HepG2 (cell line): ENCODE measurements around the gene SIGLEC6. TPM values are rescaled to one million over a fixed set of nuclear protein-coding genes. Genes with fewer than 3 reads are reported as not detected.

Experiments used
- FOXA3 ChIP-seq: IDR thresholded peaks from 2 replicates; pipeline ENCODE4 v1.6.1; 2016; ENCODE audit warnings: missing genetic modification reagents, missing compliant biosample characterization
- MAFK ChIP-seq, 2 experiments: IDR thresholded peaks in 1 of 2; conservative IDR thresholded peaks in 1 of 2; 2 replicates each; pipeline ENCODE4 v1.6.1; 2011; ENCODE audit warnings: improper control_type of control experiment in 2 of 2, low read length in 2 of 2
- NFE2L2 ChIP-seq: fragments of 150-350 bp; IDR thresholded peaks from 2 replicates; pipeline ENCODE4 v1.6.1; 2014; ENCODE audit warnings: low read length
- PCBP2 ChIP-seq: fragments of 200-400 bp; formaldehyde crosslinking; optimal IDR thresholded peaks from 2 replicates; pipeline ENCODE3; 2018; ENCODE audit warnings: low read length, low read depth; ENCODE audit not compliant: poor library complexity, severe bottlenecking
- PRDM4 ChIP-seq: sonication (generic); formaldehyde crosslinking; IDR thresholded peaks from 2 replicates; pipeline ENCODE4 v1.9.0; 2021; ENCODE audit warnings: missing genetic modification reagents, borderline replicate concordance
- ZBTB20 ChIP-seq: sonication (generic); formaldehyde crosslinking; IDR thresholded peaks from 2 replicates; pipeline ENCODE4 v1.8.1; 2023; ENCODE audit warnings: missing genetic modification reagents, low read depth, mild to moderate bottlenecking, borderline replicate concordance
- ZNF446 ChIP-seq: sonication (generic); formaldehyde crosslinking; IDR thresholded peaks from 2 replicates; pipeline ENCODE4 v1.5.0; 2020; ENCODE audit warnings: mild to moderate bottlenecking, missing genetic modification reagents
- polyA plus RNA-seq, 8 experiments: library from polyadenylated mRNA; depleted of rRNA in 3 of 8; stranded (reverse) in 7 of 8; unstranded in 1 of 8; fragments of >200 nt; fragmentation: Illumina TruSeq in 4 of 8; extraction: Trizol in 4 of 8; gene quantifications; 2 replicates each; pipeline versions ENCODE4 v1.2.1 to v1.2.3, GENCODE V29; 2011 to 2016; ENCODE audit warnings: low read depth in 4 of 8, missing spikeins in 1 of 8, mixed read lengths in 1 of 8; ENCODE audit not compliant: insufficient read depth in 1 of 8
- total RNA-seq, 5 experiments: library from RNA; depleted of rRNA; stranded (reverse); fragments of >200 nt; fragmentation: Illumina TruSeq; extraction: Trizol; gene quantifications; 2 replicates each; pipeline ENCODE4 v1.2.3, GENCODE V29; 2016; ENCODE audit warnings: low read depth in 1 of 5
- TF ChIP-seq, protein P1 (sequence below): sonication (generic); formaldehyde crosslinking; IDR thresholded peaks from 2 replicates; pipeline ENCODE4 v1.5.0; 2020; ENCODE audit warnings: mild to moderate bottlenecking, missing genetic modification reagents, borderline replicate concordance
- TF ChIP-seq, protein P2 (sequence below): sonication (generic); formaldehyde crosslinking; IDR thresholded peaks from 2 replicates; pipeline ENCODE4 v1.9.0; 2021; ENCODE audit warnings: mild to moderate bottlenecking, missing genetic modification reagents

SIGLEC6 gene
- total and polyA plus RNA-seq, 2 of the 13 experiments (the other 11 are each of a cell fraction or from before 2014, with no cell fraction given): not detected

DNA sequence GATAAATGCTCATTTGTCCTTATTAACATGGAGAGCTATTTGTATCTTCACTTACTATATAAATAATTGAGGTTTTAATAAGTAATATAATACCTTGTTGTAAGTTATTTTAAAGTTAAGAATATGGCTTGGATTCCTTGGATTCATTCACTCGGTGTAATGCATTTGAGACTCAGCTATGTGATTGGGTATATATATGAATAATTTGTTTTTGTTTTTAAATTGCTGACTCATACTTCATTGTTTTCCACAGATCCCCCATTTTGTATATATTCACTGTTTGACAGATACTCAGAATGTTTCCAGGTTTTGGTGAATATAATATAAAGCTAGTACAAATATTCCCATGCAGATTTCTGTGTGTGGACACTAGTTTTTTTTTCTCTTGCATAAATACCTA lies 59.9 kb downstream of the SIGLEC6 start (continued):
- TF ChIP-seq PRDM4 (CRISPR knock-in tag) (no peak), NFE2L2 (peak; percentile 48; the same call in 1 of the 2 replicates), PCBP2 (no peak), ZNF446 (no peak), FOXA3 (CRISPR knock-in tag) (no peak), MAFK (conservative IDR thresholded peaks at IDR 0.05 in 1 of 2, IDR thresholded peaks at IDR 0.05 in 1 of 2; ENCODE audit: low read length in 2 of 2) (peak; percentile 56 to 79), ZBTB20 (CRISPR knock-in tag) (no peak)
- TF ChIP-seq, protein P1, sequence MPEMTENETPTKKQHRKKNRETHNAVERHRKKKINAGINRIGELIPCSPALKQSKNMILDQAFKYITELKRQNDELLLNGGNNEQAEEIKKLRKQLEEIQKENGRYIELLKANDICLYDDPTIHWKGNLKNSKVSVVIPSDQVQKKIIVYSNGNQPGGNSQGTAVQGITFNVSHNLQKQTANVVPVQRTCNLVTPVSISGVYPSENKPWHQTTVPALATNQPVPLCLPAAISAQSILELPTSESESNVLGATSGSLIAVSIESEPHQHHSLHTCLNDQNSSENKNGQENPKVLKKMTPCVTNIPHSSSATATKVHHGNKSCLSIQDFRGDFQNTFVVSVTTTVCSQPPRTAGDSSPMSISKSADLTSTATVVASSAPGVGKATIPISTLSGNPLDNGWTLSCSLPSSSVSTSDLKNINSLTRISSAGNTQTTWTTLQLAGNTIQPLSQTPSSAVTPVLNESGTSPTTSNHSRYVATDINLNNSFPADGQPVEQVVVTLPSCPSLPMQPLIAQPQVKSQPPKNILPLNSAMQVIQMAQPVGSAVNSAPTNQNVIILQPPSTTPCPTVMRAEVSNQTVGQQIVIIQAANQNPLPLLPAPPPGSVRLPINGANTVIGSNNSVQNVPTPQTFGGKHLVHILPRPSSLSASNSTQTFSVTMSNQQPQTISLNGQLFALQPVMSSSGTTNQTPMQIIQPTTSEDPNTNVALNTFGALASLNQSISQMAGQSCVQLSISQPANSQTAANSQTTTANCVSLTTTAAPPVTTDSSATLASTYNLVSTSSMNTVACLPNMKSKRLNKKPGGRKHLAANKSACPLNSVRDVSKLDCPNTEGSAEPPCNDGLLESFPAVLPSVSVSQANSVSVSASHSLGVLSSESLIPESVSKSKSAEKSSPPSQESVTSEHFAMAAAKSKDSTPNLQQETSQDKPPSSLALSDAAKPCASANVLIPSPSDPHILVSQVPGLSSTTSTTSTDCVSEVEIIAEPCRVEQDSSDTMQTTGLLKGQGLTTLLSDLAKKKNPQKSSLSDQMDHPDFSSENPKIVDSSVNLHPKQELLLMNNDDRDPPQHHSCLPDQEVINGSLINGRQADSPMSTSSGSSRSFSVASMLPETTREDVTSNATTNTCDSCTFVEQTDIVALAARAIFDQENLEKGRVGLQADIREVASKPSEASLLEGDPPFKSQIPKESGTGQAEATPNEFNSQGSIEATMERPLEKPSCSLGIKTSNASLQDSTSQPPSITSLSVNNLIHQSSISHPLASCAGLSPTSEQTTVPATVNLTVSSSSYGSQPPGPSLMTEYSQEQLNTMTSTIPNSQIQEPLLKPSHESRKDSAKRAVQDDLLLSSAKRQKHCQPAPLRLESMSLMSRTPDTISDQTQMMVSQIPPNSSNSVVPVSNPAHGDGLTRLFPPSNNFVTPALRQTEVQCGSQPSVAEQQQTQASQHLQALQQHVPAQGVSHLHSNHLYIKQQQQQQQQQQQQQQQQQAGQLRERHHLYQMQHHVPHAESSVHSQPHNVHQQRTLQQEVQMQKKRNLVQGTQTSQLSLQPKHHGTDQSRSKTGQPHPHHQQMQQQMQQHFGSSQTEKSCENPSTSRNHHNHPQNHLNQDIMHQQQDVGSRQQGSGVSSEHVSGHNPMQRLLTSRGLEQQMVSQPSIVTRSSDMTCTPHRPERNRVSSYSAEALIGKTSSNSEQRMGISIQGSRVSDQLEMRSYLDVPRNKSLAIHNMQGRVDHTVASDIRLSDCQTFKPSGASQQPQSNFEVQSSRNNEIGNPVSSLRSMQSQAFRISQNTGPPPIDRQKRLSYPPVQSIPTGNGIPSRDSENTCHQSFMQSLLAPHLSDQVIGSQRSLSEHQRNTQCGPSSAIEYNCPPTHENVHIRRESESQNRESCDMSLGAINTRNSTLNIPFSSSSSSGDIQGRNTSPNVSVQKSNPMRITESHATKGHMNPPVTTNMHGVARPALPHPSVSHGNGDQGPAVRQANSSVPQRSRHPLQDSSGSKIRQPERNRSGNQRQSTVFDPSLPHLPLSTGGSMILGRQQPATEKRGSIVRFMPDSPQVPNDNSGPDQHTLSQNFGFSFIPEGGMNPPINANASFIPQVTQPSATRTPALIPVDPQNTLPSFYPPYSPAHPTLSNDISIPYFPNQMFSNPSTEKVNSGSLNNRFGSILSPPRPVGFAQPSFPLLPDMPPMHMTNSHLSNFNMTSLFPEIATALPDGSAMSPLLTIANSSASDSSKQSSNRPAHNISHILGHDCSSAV (CRISPR knock-in tag): no peak
- TF ChIP-seq, protein P2, sequence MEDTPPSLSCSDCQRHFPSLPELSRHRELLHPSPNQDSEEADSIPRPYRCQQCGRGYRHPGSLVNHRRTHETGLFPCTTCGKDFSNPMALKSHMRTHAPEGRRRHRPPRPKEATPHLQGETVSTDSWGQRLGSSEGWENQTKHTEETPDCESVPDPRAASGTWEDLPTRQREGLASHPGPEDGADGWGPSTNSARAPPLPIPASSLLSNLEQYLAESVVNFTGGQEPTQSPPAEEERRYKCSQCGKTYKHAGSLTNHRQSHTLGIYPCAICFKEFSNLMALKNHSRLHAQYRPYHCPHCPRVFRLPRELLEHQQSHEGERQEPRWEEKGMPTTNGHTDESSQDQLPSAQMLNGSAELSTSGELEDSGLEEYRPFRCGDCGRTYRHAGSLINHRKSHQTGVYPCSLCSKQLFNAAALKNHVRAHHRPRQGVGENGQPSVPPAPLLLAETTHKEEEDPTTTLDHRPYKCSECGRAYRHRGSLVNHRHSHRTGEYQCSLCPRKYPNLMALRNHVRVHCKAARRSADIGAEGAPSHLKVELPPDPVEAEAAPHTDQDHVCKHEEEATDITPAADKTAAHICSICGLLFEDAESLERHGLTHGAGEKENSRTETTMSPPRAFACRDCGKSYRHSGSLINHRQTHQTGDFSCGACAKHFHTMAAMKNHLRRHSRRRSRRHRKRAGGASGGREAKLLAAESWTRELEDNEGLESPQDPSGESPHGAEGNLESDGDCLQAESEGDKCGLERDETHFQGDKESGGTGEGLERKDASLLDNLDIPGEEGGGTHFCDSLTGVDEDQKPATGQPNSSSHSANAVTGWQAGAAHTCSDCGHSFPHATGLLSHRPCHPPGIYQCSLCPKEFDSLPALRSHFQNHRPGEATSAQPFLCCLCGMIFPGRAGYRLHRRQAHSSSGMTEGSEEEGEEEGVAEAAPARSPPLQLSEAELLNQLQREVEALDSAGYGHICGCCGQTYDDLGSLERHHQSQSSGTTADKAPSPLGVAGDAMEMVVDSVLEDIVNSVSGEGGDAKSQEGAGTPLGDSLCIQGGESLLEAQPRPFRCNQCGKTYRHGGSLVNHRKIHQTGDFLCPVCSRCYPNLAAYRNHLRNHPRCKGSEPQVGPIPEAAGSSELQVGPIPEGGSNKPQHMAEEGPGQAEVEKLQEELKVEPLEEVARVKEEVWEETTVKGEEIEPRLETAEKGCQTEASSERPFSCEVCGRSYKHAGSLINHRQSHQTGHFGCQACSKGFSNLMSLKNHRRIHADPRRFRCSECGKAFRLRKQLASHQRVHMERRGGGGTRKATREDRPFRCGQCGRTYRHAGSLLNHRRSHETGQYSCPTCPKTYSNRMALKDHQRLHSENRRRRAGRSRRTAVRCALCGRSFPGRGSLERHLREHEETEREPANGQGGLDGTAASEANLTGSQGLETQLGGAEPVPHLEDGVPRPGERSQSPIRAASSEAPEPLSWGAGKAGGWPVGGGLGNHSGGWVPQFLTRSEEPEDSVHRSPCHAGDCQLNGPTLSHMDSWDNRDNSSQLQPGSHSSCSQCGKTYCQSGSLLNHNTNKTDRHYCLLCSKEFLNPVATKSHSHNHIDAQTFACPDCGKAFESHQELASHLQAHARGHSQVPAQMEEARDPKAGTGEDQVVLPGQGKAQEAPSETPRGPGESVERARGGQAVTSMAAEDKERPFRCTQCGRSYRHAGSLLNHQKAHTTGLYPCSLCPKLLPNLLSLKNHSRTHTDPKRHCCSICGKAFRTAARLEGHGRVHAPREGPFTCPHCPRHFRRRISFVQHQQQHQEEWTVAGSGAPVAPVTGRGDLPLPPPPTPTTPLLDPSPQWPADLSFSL (CRISPR knock-in tag): no peak
